GM18517 (cell line): ENCODE data around the gene SRPK1.

ENCODE experiments used
- ATAC-seq: cut with Tn5 transposase; IDR thresholded peaks from one replicate; pipeline ENCODE4 v1.9.1; 2021; ENCODE audit warnings: mild to moderate bottlenecking, moderate library complexity; ENCODE audit not compliant: unreplicated experiment

Gene SRPK1

DNA sequence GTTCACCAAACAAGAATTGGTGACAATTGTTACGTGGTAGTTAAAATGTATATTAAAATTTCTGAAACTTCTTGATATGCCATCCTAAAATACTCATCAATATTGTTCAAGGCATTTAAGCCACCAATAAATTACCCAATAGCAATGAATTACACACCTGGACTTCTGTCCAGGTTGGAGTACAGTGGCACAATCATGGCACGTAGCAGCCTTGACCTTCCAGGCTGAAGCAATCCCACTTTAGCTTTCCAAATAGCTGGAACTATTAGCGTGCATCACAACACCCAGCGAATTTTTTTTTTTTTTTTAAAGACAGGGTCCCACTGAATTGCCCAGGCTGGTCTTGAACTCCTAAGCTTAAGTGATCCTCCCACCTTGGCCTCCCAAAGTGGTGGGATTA is 17.2 kb downstream of the SRPK1 start:
- ATAC-seq = no peak

DNA sequence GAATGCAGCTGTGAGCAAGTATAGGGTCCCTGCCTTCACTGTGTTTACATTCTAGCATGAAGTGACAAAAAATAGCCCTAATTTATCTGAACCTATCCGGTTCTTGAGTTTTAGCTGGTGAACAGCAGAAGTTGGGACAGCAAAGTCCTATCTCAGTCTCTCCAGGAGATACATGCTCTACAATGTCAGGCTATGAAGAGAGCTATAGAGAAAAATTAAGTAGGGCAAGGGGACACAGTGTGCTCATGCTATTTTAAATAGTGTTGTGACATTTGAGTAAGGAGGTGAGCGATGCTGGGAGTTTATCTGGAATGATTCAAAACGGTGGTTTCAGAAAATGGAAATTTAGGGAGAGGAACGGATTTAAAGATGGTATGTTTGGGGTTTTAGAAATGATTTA is 20.4 kb downstream of the SRPK1 start:
- no peak for ATAC-seq

DNA sequence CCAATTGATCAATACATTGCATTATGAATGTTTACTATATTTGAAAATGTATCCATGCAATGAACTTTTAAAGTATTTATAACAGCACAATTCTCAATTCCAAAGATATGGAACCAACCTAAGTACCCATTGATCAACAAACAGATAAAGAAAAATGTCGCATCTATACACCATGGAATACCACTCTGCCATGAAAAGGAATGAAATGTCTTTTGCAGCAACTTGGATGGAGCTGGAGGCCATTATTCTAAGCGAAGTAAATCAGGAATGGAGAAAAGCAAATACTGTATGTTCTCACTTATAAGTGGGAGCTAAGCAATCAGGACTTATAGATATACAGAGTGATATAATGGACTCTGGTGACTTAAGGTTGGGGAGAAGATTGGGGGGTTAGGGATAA is 22.9 kb downstream of the SRPK1 start:
- ATAC-seq = no peak

DNA sequence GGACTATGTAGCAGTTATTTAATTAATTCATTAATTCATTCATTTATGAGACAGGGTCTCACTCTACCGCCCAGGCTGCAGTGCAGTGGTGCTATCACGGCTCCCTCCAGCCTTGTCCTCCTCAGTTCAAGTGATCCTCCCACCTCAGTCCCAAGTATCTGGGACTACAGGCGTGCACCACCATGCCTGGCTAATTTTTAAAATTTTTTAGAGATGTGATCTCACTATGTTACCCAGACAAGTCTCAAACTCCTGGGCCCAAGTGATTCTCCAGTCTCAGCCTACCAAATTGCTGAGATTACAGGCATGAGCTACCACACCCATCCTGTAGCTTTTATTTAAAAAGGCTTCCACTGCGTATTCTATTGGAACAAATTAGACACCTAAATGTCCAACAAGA is 23.4 kb downstream of the SRPK1 start:
- no peak for ATAC-seq

DNA sequence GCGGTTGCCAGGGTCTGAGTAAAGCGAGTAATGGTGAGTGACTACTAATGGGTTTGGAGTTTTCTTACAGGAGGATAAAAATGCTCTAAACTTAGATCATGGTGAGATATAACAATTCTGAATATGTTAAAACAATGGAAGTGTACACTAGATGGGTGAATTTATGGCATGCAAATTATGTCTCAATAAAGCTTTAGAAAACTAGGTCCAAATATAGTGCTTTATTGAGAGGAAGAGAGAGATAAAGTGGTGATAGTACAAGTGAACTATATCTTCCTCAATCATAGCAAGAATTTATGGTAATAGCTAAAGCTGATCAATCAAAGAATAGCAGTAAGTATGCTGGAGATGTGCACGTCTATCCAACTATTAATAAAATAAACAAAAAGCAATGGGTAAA is 23.9 kb downstream of the SRPK1 start:
- ATAC-seq = no peak

DNA sequence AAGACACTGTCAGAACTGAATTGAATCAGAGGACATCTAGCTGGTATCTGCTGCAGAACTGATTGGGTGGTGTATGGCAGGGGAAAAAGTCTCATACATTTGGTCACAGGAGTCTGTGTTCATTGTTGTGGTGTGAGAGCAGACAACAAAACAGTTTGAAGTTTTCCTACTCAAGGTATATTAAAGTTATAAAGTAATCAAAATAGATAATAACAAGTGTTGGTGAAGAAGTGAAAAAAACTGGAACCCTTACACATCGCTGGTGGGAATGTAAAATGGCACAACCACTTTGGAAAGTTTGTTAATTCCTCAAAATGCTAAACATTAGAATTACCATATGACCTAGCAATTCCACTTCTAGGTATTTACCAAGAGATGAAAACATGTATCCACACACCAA is 24.7 kb downstream of the SRPK1 start:
- ATAC-seq = no peak

DNA sequence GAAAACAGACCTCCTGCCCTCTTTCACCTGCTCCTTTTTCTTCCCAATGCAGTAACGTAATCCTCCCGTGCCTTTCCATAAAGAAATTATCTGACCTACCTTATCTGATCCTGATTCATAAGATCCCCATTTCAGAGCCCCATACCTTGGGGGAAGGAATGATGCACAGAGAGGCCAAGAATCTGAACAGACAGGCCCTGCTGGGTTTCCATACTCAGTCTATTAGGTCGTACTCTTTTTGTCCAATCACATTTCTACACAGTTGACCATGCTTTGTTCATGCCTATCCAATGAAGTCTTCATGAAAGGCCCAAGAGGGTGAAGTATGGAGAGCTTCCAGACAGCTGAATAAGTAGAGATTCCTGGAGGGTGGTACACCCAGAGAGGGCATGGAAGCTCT is 25.3 kb downstream of the SRPK1 start:
- ATAC-seq = no peak

DNA sequence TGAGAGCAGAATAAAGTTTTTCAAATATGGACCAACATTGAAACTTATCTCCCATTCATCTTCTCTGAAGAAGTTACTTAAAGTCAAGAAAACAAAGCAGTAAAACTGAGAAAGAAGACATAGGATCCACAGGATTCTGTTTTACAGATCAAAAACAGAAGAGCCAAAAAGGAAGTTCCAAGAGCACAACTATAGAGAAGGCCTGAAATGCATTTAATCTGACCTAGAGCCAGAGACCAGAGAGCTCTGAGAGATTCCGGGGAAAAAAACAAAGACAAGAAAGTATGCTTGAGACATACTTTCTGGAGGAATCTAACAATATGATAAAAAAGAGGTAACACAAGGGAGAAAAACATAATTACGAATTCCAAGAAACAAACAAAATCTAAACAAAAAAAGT is 26.1 kb downstream of the SRPK1 start:
- no peak for ATAC-seq

DNA sequence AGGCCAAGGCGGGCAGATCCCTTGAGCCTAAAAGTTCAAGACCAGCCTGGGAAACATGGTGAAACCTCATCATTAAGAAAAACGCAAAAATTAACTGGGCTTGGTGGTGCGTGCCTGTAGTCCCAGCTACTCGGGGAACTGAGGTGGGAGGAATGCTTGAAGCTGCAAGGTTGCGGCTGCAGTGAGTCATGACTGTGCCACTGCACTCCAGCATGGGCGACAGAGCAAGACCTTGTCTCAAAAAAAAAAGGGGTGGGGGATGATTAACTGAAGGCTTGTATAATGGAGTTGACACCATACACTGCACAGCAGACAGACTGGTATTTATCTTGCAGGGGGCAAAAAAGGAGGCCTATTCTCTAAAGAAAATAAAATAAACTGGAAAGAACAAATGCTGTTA is 27.7 kb downstream of the SRPK1 start:
- no peak for ATAC-seq

DNA sequence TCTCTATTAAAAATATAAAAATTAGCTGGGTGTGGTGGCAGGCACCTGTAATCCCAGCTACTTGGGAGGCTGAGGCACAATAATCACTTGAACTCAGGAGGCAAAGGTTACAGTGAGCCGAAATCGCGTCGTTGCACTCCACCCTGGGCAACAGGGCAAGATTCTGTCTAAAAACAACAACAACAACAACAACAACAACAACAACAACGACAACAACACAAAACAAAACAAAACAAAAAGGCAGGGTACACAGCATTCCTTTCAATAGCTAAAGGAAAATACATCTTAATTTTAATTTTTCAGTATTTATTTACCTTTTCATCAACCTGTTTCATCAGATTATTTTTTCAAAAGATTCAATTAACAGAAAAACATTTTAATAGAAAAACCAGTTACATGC is 28.4 kb downstream of the SRPK1 start:
- no peak for ATAC-seq

DNA sequence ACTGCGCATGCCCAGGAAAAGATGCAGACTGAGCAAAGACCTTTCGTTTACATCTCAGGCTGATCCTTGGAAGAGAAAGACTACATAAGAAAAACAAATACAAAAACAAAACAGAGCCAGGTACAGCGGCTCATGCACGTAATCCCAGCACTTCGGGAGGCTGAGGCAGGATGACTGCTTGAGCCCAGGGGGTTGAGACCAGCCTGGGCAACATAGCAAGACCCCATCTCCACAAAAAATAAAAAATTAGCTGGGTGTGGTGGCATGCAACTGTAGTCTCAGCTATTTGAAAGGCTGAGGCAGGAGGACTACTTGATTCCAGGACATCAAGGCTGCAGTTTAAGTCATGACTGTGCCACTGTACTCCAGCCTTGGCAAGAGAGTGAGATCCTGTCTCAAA is 41.7 kb downstream of the SRPK1 start:
- ATAC-seq = no peak

DNA sequence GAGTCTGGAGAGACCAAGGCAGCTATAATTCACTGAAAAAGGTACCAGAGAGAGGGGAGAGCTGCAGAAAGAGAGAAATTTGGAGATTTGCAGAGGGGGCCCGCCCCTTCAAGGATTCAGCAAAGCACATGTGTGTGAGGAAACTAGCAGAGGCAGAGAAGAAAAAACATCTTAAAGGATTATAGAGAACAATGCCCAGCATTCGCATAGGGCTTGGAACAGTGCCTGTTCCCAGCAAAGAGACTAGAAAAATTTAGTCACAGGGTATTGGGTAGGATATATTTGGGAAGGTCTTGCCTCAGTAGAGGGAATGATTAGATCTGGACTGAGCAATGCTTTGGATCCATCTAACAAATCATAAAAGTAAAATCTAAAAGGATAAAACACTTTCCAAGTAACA is 44.0 kb downstream of the SRPK1 start:
- ATAC-seq = no peak

DNA sequence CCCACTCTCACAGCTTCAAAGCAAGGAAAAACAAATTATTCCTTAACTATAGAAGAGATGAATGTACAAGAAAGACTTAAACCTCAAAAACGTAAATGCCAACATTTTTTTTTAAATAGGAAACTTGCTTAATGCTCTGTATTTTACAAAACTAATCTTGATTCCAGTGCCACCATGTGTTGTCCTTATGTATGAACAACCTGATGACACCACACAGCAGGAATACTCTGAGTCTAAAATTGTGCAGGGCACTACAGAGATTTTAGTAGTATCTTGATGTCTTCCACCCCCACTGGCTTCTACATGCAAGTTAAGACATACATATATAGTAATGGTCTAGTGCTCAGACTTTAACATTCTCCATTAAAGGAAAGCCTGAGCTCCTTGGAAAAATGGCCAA is 46.2 kb downstream of the SRPK1 start:
- ATAC-seq = no peak

DNA sequence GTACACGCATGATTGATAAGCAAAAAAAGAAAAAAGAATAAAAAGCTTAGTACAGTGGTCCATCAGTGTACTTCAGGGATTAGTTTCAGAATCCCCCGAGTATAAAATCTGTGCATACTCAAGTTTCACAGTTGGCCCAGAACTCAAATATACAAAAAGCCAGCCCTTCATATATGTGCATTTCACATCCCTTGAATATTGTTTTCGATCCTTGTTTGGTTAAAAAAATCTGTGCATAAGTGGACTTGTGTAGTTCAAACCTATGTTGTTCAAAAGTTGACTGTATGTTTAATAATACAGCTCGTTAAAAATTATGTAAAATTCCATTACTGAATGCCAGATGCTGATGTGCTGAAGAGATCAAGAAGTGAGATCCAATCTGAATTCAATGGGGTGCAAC is 61.5 kb downstream of the SRPK1 start:
- no peak for ATAC-seq

DNA sequence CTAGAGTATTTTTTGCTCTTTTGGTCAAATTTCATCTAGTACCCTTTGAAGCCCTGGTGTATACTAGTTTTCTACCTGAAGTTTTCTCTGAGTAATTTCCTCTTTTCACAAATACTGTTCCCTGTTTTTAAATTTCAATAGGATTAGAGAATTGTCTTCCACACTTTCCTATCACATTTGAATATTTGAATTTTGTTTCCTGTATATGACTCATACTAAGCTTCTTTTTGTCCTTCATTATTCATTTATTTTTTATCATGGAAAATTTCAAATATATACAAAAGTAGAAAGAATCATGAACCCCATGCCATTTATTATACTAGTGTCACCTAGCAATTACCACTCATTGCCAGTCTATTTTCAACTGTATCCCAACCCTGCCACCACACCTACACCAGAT is 63.0 kb downstream of the SRPK1 start:
- ATAC-seq = no peak

DNA sequence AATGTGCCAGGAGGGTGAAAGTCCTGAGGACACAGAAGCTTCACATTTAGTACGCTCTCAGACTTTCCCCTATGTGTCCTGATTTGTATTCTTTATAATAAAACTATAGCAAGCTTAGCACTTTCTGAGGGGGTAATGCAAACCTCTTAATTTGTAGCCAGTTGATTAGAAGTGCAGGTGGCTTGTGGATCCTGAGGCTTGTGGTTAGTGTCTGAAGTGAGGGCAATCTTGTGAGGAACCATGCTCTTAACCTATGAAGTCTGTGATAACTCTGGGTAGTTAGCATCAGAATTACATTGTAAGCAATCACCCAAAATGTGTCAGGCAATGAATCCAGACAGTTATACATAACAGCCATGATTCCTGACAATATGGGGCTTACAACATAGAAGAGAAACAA is 64.6 kb downstream of the SRPK1 start:
- no peak for ATAC-seq

DNA sequence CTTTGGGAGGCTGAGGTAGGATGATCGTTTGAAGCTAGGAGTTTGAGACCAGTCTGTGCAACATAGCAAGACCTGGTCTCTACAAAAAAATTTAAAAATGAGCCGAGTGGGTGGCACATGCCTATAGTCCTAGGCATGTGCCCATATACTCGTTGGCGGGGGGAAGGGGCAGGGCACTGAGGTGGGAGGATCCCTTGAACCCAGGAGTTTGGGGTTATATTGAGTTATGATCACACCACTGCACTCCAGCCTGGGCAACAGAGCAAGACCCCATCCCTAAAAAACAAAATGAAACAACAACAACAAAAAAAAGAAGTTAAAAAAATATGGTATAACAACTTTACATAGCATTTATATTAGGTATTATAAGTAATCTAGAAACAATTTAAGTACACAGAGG is 67.9 kb downstream of the SRPK1 start:
- no peak for ATAC-seq

DNA sequence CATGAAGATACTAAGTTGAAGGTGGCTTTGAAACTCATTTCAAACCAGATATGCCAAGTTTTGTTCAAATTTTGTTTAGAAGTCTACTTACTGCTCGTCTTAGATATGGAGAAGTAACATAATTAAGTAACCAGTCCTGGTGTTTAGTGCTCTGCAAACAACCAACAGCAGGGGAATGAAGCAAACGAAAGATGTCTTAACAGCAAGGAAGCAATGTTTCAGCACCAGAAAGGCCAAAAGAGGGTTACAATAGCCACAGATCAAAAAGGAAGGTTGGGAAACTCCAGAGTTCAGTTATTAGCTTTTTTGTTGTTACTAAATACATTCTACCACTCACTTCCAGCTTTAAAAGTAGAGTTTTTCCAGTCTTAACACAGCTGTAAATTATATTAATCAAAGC is 70.7 kb downstream of the SRPK1 start:
- no peak for ATAC-seq

DNA sequence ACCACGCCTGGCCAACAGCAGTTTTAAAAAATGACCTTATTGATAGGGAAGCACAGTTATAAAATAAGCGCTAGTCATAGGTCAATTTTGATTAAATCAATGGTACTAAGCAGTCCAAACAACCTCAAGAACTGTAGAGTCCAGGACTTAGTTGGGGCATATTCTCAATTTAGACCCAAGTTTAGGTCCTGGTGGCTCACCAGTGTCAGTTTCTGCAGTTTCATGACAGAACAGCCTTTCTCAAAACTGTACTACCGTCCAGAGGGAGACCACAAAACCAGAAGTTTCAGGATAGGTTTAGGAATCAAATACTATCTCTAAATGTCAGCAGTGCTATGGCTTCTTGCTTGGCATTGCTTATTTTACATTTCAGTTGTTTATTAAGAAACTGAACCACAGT is 76.6 kb downstream of the SRPK1 start:
- no peak for ATAC-seq

DNA sequence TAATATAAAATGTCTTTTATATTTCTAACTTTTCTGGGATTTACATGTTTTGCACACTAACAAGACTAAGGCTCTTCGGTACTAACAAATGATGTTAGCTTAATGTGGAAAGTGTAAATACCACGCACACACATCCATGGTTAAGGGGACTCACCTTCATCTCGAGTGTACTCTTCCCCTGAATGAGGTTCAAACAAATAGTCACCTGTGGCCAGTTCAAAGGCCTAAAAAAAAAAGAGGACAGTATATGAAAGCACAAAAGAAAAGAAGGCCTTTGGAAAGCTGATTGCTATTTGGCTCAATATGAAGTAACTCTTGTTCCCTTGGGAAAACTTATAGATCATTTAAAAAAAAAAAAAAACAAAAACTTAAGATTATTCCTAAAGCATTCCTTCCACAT is 78.5 kb downstream of the SRPK1 start:
- no peak for ATAC-seq

DNA sequence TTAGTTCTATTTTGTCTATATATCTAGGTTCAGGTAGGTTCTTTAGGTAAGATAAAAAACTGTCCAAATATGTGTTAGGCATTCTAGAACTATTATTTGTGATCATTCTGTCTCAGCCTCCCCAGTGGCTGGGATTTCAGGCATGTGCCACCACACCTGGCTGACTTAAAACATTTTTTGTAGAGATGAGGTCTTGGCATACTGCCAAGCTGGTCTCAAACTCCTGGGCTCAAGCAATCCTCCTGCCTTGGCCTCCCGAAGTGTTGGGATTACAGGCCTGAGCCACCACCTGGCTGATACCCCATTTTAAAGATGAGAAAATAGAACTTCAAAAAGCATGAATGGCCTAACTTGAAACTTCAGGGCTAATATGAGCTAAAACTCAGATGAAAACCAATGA is 81.9 kb downstream of the SRPK1 start:
- ATAC-seq = no peak

DNA sequence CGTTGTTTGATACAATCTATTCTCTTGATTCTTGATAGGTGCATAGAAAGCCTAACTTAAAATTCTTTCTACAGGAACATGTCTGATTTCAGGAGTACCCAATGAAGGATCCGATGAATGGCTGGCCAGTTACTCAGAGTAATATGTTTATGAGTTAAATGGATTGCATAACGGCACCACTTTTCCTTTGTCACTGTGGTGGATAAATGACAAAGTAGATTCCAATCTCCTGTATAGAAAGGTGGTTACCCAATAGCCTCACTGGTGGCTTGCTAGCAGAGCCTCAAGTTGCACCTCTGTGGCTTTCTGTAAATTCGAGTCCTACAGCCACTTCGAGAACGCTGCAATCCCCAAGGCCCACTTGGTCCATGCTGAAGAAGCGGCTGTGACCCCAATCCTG is 87.4 kb downstream of the SRPK1 start:
- ATAC-seq = no peak

DNA sequence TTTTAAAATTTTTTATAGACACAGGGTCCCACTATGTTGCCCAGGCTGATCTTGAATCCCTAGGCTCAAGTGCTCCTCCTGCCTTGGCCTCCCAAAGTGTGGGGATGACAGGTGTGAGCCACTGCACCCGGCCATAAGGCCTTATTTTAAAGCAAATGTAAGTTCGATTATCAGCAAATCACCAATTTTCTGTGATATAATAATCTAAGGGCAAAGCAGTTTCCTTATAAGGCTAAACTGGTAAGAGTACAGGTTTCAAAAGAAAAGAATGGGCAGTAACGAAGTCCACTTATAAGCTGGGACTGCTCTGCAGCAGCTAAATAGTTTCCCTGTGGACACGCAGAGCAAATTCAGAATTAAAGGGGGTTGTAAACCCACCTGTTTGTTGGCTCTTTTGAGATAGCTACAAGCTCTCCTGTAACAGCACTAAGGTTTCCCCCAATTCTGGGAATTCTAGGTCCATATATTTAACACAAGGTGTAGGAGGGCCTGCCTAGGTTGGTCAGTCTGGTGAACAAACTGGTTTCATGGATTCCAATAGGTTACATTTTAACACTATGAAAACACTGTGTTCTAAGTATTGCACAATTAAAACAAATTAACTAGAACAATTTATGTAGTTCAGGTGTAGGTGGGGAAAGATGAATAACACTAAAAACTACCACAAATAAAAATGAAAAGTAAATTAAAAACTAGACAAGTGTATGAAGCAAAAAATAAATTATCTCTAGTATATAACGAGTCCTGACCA is 89.5 kb downstream of the SRPK1 start:
- ATAC-seq = no peak
